Measurements from ENCODE around the gene TSHZ3. TPM values are rescaled to one million over a fixed set of nuclear protein-coding genes. Genes with fewer than 3 reads are reported as not detected.

The TSHZ3 gene
- 13.9 TPM for polyA plus RNA-seq (2013, experiment 1 of 2; ENCODE audit: insufficient read length)
- polyA plus RNA-seq (2013, experiment 2 of 2; ENCODE audit: insufficient read length), result 13.6 TPM

- DNase-seq, result peak; percentile 87
These were observed at the start of gene TSHZ3 for GRCh38 chr19:31349160-31349881. Gene TSHZ3 (minus strand): TSS chr19:31349436. CDS start chr19:31349219, 217 bp downstream.

- no peak for DNase-seq
These were observed 48.1 kb upstream of the TSHZ3 start for GRCh38 chr19:31397308-31397707.

- DNase-seq, result no peak
These were observed 43.2 kb upstream of the TSHZ3 start for GRCh38 chr19:31392464-31392863.

- no peak for DNase-seq
These were observed 42.3 kb upstream of the TSHZ3 start for GRCh38 chr19:31391518-31391917.

- no peak for DNase-seq
These were observed 41.5 kb upstream of the TSHZ3 start for GRCh38 chr19:31390711-31391110.

GRCh38 chr19:31389874-31390273 lies 40.6 kb upstream of the TSHZ3 start:
- no peak for DNase-seq

GRCh38 chr19:31387717-31388301 lies 38.6 kb upstream of the TSHZ3 start:
- no peak for DNase-seq

GRCh38 chr19:31386806-31387205 lies 37.6 kb upstream of the TSHZ3 start:
- DNase-seq, result no peak

GRCh38 chr19:31385744-31386143 lies 36.5 kb upstream of the TSHZ3 start:
- DNase-seq, result no peak

GRCh38 chr19:31383553-31383952 lies 34.3 kb upstream of the TSHZ3 start:
- DNase-seq, result no peak

- no peak for DNase-seq
These were observed 31.6 kb upstream of the TSHZ3 start for GRCh38 chr19:31380854-31381253.

- peak; percentile 92 for DNase-seq
These were observed 29.2 kb upstream of the TSHZ3 start for GRCh38 chr19:31378404-31378803.

- DNase-seq, result no peak
These were observed 28.5 kb upstream of the TSHZ3 start for GRCh38 chr19:31377736-31378135.

- no peak for DNase-seq
These were observed 23.1 kb upstream of the TSHZ3 start for GRCh38 chr19:31372246-31372781.

- DNase-seq, result no peak
These were observed 21.0 kb upstream of the TSHZ3 start for GRCh38 chr19:31370216-31370615.

- DNase-seq, result no peak
These were observed 15.7 kb upstream of the TSHZ3 start for GRCh38 chr19:31364963-31365362.

GRCh38 chr19:31361728-31362127 lies 12.5 kb upstream of the TSHZ3 start:
- DNase-seq, result no peak

- DNase-seq, result no peak
These were observed 8.1 kb upstream of the TSHZ3 start for GRCh38 chr19:31357315-31357673.

- no peak for DNase-seq
These were observed 7.5 kb upstream of the TSHZ3 start for GRCh38 chr19:31356587-31357314.

GRCh38 chr19:31355665-31356289 lies 6.5 kb upstream of the TSHZ3 start:
- DNase-seq, result no peak

- no peak for DNase-seq
These were observed 5.8 kb upstream of the TSHZ3 start for GRCh38 chr19:31354799-31355664.

GRCh38 chr19:31354316-31354715 lies 5.1 kb upstream of the TSHZ3 start:
- DNase-seq, result no peak
